T-helper 1 cell treated with Interleukin-12 subunit alpha and Interleukin-12 subunit beta and Interleukin-4 antibody, amounts not matched to agents 30 μg/mL and 1 μg/mL, for 36 hours (primary cell): ENCODE results near the gene MTF1.
"Not testable (repeated sequence)": the region's sequence is repeated elsewhere in the genome, so short reads cannot be mapped to it uniquely, and the experiment has no call there.

Experiments used
- H3K27ac Mint-ChIP-seq: one replicate; pipeline ENCODE4 v1.8.0; 2021; ENCODE audit warnings: mild to moderate bottlenecking, mixed read lengths
- H3K27me3 Mint-ChIP-seq: one replicate; pipeline ENCODE4 v1.8.0; 2021; ENCODE audit warnings: low read depth, mixed read lengths
- H3K36me3 Mint-ChIP-seq: one replicate; pipeline ENCODE4 v1.8.0; 2021; ENCODE audit warnings: low read depth, mixed read lengths
- H3K4me1 Mint-ChIP-seq: one replicate; pipeline ENCODE4 v1.8.0; 2021; ENCODE audit warnings: low read depth, mixed read lengths
- H3K4me3 Mint-ChIP-seq: one replicate; pipeline ENCODE4 v1.8.0; 2021; ENCODE audit warnings: mild to moderate bottlenecking, moderate library complexity, mixed read lengths
- H3K9me3 Mint-ChIP-seq: one replicate; pipeline ENCODE4 v1.8.0; 2021; ENCODE audit warnings: mixed read lengths

The MTF1 gene

DNA sequence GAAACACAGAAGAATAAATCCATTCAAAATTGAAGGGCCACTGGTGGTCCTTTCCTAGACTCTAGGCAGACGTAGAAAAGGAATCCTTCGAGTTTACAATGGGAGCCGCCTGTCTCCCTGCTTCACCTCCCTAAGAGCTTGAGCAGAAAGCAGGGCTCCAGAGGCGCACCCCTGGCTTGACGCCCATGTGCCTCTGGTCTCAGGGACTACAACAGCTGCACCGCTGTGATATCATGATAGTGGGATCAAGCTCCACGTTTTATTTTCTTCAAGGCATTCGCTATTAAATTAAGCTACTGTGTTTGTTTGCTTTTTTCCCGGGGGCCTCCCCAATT is 52.2 kb downstream of the MTF1 start:
- Mint-ChIP-seq H3K9me3 (no peaks in the 10 kb centered on the region), H3K36me3 (peaks cover 38% of the 10 kb centered on the region), H3K4me1 (peaks cover 20% of the 10 kb centered on the region), H3K27ac (peak overlapping the region; percentile 72), H3K27me3 (no peaks in the 10 kb centered on the region), H3K4me3 (peak overlapping the region; percentile 82)

DNA sequence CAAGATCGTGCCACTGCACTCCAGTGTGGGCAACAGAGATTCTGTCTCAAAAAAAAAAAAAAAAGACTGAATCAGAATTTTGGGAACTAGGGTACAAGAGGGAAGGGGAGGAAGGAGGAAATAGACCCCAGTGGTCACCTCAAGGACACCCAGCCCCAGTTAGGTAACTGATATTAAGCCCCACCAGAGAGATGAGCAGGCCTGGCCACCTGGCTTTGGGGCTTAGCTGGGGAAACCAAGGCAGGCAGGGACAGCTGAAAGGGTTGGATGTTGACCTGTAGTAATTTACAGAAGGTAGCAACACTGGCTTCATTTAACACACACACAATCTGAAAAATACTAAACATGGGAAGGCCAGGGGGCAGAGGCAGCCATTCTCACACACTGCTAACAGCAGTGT is 57.0 kb downstream of the MTF1 start:
- H3K4me3 Mint-ChIP-seq = no peak overlapping the region
- no peak overlapping the region for H3K27ac Mint-ChIP-seq
- no peaks in the 10 kb centered on the region for H3K9me3 Mint-ChIP-seq
- peaks cover 9% of the 10 kb centered on the region for H3K4me1 Mint-ChIP-seq
- peaks cover 45% of the 10 kb centered on the region for H3K36me3 Mint-ChIP-seq
- H3K27me3 Mint-ChIP-seq = no peaks in the 10 kb centered on the region

DNA sequence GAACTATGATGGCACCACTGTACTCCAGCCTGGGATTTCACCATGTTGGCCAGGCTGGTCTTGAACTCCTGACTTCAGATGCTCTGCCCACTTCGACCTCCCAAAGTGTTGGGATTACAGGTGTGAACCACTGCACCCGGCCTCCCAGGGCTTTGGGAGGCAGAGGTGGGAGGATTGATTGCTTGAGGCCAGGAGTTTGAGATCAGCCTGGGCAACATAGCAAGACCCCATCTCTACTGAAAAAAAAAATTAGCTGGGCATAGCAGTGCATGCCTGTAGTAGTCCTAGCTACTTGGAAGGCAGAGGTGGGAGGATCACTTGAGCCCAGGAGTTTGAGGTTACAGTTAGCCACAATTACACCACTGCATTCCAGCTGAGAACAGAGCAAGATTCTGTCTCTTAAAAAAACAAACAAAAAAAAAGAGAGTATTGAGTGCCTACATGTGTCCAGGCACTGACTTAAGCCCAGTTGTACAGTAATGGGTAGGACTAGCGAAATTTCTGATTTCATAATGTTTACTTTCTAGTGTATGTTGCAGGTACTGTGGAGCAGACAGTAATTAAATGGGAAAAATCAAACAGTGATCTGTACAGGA is 61.5 kb downstream of the MTF1 start:
- Mint-ChIP-seq H3K36me3 (peaks cover 21% of the 10 kb centered on the region), H3K27me3 (peaks cover 16% of the 10 kb centered on the region), H3K27ac (no peak overlapping the region), H3K4me3 (no peak overlapping the region), H3K9me3 (no peaks in the 10 kb centered on the region), H3K4me1 (peaks cover 6% of the 10 kb centered on the region)

DNA sequence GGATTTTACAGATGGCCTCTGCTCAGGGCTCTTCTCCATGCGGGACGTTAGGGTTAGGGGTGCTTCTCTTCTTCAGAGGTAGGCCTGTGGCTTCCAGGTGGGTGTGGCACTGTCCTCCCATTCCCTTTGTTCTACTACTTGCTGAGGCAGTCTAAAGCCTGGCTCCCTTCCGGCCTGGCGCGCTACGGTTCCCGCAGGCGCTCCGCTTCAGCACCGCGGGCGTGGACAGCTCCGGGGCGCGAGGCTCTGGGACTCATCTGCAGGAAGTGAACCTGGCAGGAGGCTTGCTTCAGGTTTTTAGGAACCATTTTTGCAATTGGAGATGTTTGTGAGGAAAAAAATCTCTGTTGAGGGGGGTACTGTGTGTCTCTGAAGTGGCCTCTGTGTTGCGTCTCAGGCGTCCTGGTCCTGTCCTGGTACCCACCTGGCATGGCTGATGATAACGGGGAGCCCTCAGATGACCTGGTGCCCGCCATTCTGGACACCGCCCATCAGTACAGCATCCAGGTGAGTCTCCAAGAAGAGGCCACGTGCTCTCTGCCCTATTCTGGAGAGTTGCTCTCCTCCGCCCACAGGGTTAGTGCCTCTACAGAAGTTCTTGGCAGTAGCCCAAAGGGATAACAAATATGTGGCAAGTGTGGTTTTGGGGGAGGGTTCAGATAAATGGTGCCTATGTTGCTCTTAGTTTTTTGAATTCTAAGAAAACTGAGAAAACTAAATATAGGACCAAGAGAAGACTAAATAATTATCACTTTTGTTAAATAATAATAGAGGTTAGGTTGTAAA is 63.9 kb downstream of the MTF1 start:
- peaks cover 6% of the 10 kb centered on the region for H3K4me1 Mint-ChIP-seq
- H3K36me3 Mint-ChIP-seq = peaks cover 14% of the 10 kb centered on the region
- H3K27me3 Mint-ChIP-seq = peaks cover 38% of the 10 kb centered on the region
- H3K4me3 Mint-ChIP-seq = peak overlapping the region; percentile 69
- H3K9me3 Mint-ChIP-seq = no peaks in the 10 kb centered on the region
- H3K27ac Mint-ChIP-seq = no peak overlapping the region

DNA sequence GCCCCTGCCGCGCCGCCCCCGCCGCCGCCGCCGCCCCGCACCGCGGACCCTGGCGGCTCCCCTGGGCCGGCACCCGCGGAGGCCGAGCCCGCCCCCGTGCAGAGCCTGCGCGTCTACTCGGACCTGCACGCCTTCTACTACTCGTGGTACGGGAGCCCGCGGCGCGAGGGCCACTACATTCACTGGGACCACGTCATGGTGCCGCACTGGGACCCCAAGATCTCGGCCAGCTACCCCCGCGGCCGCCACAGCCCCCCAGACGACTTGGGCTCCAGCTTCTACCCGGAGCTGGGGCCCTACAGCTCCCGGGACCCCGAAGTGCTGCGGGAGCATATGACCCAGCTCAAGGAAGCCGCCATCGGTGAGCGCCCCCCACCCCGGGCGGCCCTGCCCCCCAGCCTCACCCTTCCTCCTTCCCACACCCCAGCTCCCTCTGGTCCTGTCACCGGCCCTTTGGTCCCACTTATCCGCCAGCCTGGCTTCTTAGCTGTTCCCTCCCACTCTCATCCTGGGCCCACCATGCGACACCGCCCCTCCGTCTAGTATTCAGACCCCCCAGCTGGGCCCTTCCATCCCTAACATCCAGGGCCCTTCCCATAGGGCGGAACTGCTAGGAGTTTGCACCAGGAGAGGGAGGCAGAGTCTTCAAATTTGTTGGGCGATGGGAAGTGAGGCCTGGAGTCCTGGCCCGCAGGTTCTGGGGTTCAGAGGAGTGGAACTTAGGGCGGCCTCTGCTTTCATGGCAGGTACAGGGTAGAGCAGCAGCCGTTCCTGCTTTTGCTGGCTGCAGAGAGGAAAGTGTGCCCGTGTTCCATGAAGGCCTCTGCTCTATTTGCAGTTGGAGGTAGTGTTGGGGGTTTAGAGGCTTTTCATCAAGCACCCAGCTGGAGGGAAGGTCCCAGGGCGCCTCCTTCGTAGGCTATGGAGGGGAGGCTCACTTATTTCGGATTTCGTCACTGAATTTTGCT is 64.7 kb downstream of the MTF1 start:
- peaks cover 6% of the 10 kb centered on the region for H3K4me1 Mint-ChIP-seq
- H3K4me3 Mint-ChIP-seq = peak overlapping the region; percentile 69
- no peaks in the 10 kb centered on the region for H3K9me3 Mint-ChIP-seq
- peaks cover 6% of the 10 kb centered on the region for H3K36me3 Mint-ChIP-seq
- H3K27me3 Mint-ChIP-seq = peaks cover 44% of the 10 kb centered on the region
- H3K27ac Mint-ChIP-seq = no peak overlapping the region

DNA sequence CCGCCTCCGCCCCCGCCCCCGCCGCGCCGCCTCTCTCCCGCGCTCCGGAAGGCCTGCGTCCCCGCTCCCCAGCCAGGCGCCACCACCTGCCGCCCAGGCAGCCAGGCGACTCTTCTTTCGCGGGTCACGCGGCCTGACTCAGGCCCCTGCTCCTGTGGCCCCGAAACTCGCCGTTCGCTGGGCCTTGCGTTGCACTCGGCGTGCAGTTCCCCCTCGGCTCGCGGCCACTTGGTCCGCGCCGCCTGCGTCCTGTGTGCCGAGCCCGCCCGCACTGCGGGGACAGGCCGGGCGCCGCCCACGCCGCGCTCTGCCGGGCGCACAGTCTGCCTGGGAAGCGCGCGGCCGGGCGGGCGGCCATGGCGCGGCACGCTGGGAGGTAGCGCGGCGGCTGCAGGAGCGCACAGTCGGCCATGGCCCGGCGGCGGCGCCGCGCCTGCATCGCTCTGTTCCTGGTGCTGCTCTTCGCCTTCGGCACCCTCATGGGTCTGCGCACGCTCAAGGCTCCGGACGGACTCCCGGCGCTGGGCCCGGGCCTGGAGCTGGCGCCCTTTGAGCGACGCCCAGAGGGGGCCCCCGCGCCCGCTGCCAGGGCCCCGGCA is 65.5 kb downstream of the MTF1 start, which contains the start of gene MANEAL:
Gene MANEAL, plus strand, starts transcription at position 75 of the 599 bp plus-strand sequence. Its CDS starts 336 bp downstream, at position 411.
- Mint-ChIP-seq H3K36me3 (peaks cover 3% of the 10 kb centered on the region), H3K4me1 (peaks cover 6% of the 10 kb centered on the region), H3K4me3 (peak within 1 kb of the TSS; percentile 63), H3K27me3 (peaks cover 45% of the 10 kb centered on the region), H3K9me3 (no peaks in the 10 kb centered on the region), H3K27ac (no peak within 1 kb of the TSS)

DNA sequence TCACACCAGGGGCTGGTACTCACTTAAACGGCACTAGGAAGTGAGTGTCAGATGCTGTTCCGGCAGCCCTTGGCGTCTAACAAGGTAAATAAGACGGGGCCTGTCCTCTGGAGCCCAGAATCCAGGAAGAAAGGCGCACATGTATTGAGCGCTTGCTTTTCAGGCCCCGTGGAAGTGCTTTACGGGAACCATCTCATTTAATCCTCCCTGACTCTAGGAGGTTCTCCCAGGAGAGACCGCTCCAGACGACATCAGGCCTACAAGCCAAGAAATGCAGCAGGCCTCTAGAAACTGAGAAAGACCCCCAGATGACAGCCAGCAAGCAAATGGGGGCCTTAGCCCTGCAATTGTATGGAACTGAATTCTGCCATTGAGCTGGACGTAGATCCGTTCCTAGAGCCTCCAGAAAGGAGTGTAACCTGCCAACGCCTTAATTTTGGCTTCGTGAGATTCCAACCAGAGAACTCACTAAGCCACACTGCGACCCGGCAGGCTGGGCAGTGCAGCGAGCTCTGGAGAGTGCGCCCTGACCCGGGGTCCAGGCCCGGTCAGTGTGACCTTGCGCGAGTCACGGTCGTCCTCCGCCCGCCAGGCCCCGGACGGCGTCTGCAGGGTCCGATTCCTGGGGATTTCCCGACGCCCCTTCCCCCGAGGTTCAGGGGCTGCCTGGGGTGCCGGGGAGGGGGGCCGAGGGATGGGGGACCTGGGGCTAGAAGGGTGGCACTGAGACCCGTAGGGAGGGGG is 66.3 kb downstream of the MTF1 start:
- Mint-ChIP-seq H3K4me1 (peaks cover 6% of the 10 kb centered on the region), H3K36me3 (peaks cover 2% of the 10 kb centered on the region), H3K9me3 (no peaks in the 10 kb centered on the region), H3K4me3 (peak overlapping the region; percentile 21), H3K27me3 (peaks cover 52% of the 10 kb centered on the region), H3K27ac (no peak overlapping the region)

DNA sequence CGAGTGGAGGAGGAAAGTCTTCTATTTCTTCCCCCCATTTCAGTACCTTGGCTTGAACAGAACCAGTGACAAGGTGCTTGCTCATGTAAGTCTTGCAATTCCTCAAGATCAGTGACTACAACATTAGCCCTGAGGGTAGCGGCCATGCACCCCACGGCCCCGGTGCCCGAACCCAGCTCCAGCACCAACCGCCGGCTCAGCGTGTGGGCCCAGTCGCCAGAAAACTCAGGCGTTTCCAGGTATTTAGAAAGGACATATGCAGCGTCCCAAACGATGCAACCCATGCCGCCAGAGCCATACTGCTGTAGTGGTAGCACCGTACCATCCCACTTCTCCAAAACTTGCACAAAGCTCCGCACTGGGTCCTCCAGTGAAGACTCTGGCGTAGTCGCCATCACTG is 76.9 kb downstream of the MTF1 start:
- no peak overlapping the region for H3K27ac Mint-ChIP-seq
- no peaks in the 10 kb centered on the region for H3K36me3 Mint-ChIP-seq
- no peaks in the 10 kb centered on the region for H3K4me1 Mint-ChIP-seq
- H3K9me3 Mint-ChIP-seq = no peaks in the 10 kb centered on the region
- peaks cover 17% of the 10 kb centered on the region for H3K27me3 Mint-ChIP-seq
- H3K4me3 Mint-ChIP-seq = no peak overlapping the region

DNA sequence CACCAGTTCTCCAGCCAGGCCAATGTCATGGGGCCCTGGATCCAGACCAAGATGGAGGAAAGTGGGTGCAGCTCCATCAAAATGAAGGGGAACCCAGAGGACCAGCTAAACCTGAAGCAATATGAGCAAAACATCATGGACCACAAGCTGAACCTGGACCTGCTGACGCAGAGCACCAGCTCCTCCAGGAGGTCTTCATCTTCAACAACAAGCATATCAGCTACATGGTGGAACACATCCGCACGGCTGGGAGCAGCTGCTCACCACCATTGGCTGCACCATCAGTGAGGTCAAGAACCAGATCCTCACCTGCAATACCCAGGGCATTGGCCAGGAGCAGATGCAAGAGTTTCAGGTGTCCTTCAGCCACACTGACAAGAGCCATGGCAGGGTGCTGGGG is 80.7 kb downstream of the MTF1 start:
- no peak overlapping the region for H3K27ac Mint-ChIP-seq
- H3K36me3 Mint-ChIP-seq = no peaks in the 10 kb centered on the region
- H3K4me1 Mint-ChIP-seq = no peaks in the 10 kb centered on the region
- H3K9me3 Mint-ChIP-seq = no peaks in the 10 kb centered on the region
- no peak overlapping the region for H3K4me3 Mint-ChIP-seq
- H3K27me3 Mint-ChIP-seq = peaks cover 11% of the 10 kb centered on the region

DNA sequence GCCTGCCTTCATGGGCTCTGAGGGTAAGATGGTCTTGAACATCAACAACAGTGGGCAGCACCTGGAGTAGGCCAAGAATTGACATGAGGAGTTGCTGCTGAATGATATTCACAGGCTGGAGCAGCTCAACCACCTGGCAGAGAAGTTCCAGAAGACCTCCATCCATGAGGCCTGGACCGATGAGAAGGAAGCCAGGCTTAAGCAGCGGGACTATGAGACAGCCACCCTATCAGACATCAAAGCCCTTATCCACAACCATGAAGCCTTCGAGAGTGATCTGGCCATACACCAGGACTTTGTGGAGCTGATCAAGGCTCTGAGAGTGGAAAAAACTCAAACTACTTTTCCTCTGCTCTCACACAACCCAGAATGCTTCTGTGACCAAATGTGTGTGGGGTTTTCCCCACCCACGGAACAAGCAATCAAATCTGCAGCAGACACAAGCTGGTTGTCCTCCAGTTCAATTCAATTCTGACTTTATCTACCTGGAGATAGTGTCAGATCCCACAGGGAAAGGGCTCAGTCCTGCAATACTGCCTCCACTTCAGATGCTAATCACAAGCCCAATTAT is 82.4 kb downstream of the MTF1 start:
- H3K27me3 Mint-ChIP-seq = peaks cover 9% of the 10 kb centered on the region
- no peaks in the 10 kb centered on the region for H3K9me3 Mint-ChIP-seq
- no peak overlapping the region for H3K27ac Mint-ChIP-seq
- H3K4me1 Mint-ChIP-seq = no peaks in the 10 kb centered on the region
- no peaks in the 10 kb centered on the region for H3K36me3 Mint-ChIP-seq
- no peak overlapping the region for H3K4me3 Mint-ChIP-seq

DNA sequence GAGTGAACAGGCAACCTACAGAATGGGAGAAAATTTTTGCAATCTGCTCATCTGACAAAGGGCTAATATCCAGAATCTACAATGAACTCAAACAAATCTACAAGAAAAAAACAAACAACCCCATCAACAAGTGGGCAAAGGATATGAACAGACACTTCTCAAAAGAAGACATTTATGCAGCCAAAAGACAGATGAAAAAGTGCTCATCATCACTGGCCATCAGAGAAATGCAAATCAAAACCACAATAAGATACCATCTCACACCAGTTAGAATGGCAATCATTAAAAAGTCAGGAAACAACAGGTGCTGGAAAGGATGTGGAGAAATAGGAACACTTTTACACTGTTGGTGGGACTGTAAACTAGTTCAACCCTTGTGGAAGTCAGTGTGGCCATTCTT is 88.0 kb downstream of the MTF1 start:
- H3K27me3 Mint-ChIP-seq = peaks cover 36% of the 10 kb centered on the region
- not testable (repeated sequence) for H3K4me1 Mint-ChIP-seq, H3K36me3 Mint-ChIP-seq, H3K4me3 Mint-ChIP-seq, H3K9me3 Mint-ChIP-seq, H3K27ac Mint-ChIP-seq

DNA sequence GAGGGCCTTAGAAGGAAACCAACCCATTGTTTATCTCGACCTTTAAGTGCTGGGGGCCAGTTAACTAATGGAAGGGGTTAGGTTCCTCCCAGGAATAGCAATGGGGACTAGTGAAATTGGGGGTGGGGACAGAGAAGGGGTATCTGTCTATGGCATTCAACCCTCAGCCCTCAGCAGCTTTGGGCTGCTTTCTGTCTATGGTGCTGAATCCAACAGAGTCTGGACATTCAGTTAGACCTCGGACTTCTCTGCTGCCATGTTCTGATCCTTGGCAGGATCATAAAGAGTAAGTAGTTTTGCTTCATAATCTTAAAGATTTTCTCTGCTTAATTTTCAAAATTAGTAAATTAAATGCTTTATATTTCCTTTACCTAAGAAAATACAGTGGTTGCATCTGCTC is 91.9 kb downstream of the MTF1 start:
- Mint-ChIP-seq H3K27ac (no peak overlapping the region), H3K9me3 (no peaks in the 10 kb centered on the region), H3K27me3 (peaks cover 74% of the 10 kb centered on the region), H3K36me3 (peaks cover 3% of the 10 kb centered on the region), H3K4me3 (no peak overlapping the region), H3K4me1 (no peaks in the 10 kb centered on the region)

DNA sequence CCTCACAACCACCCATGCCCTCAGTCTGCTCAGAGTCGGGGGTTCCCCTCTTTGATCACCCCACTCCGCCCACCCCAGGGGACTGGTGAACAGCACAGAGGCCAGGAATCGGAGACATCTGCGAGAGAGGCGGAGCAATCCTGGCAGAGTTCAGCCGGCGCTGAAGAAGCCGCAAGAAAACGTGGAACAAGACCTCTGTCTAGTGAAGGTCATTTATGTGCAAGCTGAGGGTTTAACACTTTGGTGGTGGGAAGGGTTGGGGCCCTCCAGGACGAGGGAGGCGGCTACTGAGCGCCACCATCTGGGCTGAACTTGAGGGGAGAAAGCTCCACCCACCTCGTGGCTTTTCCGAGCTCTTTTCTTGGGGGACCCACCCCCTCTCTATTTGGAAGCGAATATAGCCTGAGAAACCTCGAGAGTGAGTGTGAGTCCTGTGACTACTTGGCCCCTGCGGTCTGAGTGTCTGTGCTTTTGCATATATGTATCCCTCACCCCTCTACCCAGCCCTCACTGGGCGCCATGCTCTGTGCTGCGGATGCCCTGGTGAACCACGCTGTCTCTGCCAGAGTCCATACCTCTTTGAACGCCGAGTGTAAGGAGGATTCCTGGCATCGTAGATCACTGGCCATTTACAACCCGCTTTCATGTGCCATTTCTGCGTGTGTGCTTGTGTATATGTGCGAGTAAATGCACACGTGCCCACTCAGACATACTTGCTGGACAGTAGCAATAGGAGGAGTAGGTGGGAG is 93.3 kb downstream of the MTF1 start:
- Mint-ChIP-seq H3K27me3 (peaks cover 80% of the 10 kb centered on the region), H3K9me3 (no peaks in the 10 kb centered on the region), H3K4me1 (no peaks in the 10 kb centered on the region), H3K36me3 (peaks cover 3% of the 10 kb centered on the region), H3K4me3 (no peak overlapping the region), H3K27ac (no peak overlapping the region)
